HCT116 (cell line): ENCODE results near the gene ARHGAP45.

Source experiments
- SP1 ChIP-seq: IDR thresholded peaks from 2 replicates; pipeline ENCODE4 v1.6.1; 2012; ENCODE audit warnings: low read depth
- TF ChIP-seq, protein P1 (sequence below): IDR thresholded peaks from 2 replicates; pipeline ENCODE4 v1.6.1; 2012
- TF ChIP-seq, protein P2 (sequence below), 3 experiments: fragments of 200-600 bp in 1 of 3; sonication (generic) in 1 of 3; IDR thresholded peaks in 2 of 3; conservative IDR thresholded peaks in 1 of 3; 2 replicates each; pipeline ENCODE4 v1.5.1; 2012 to 2017; ENCODE audit warnings: low read depth in 2 of 3, low read length in 2 of 3, antibody characterized with exemption in 1 of 3, borderline replicate concordance in 1 of 3, control low read depth in 1 of 3, mild to moderate bottlenecking in 1 of 3, mixed read lengths in 1 of 3, mixed run types in 1 of 3, moderate library complexity in 1 of 3; ENCODE audit not compliant: insufficient read depth in 1 of 3

DNA sequence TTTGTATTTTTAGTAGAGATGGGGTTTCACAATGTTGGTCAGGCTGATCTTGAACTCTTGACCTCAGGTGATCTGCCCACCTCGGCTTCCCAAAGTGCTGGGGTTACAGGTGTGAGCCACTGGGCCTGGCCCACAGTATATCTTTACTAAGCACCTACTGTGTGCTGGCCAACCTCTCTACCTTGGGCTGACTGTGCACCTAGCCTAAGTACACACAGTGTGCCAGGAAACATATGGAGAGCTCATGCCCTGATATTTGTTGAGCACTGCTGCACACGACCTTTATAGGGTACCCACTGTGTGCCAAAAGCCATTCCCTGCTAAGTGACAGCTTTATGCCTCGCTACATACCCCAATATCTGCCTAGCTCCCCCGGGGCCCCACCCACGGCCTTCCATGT is 6.3 kb upstream of the ARHGAP45 start:
- TF ChIP-seq, protein P1, sequence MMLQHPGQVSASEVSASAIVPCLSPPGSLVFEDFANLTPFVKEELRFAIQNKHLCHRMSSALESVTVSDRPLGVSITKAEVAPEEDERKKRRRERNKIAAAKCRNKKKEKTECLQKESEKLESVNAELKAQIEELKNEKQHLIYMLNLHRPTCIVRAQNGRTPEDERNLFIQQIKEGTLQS, result no peak
- TF ChIP-seq, protein P2, sequence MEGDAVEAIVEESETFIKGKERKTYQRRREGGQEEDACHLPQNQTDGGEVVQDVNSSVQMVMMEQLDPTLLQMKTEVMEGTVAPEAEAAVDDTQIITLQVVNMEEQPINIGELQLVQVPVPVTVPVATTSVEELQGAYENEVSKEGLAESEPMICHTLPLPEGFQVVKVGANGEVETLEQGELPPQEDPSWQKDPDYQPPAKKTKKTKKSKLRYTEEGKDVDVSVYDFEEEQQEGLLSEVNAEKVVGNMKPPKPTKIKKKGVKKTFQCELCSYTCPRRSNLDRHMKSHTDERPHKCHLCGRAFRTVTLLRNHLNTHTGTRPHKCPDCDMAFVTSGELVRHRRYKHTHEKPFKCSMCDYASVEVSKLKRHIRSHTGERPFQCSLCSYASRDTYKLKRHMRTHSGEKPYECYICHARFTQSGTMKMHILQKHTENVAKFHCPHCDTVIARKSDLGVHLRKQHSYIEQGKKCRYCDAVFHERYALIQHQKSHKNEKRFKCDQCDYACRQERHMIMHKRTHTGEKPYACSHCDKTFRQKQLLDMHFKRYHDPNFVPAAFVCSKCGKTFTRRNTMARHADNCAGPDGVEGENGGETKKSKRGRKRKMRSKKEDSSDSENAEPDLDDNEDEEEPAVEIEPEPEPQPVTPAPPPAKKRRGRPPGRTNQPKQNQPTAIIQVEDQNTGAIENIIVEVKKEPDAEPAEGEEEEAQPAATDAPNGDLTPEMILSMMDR (IDR thresholded peaks at IDR 0.05 in 2 of 3, conservative IDR thresholded peaks at IDR 0.05 in 1 of 3; ENCODE audit: borderline replicate concordance in 1 of 3, insufficient read depth in 1 of 3, low read depth in 2 of 3, low read length in 2 of 3), result no peak
- TF ChIP-seq SP1, result no peak
